Stimulated activated CD8-positive, alpha-beta memory T cell treated with anti-CD3 and anti-CD28 coated beads, Interleukin-15, amount 100 ng/mL, for 4 hours (primary cell): ENCODE data around the gene CNGA3.

Experiments
- DNase-seq, 2 donors: peaks; one replicate each; pipeline ENCODE4 v3.0.0-alpha.2; 2020; ENCODE audit warnings: low read depth in 2 of 2

The CNGA3 gene

DNA sequence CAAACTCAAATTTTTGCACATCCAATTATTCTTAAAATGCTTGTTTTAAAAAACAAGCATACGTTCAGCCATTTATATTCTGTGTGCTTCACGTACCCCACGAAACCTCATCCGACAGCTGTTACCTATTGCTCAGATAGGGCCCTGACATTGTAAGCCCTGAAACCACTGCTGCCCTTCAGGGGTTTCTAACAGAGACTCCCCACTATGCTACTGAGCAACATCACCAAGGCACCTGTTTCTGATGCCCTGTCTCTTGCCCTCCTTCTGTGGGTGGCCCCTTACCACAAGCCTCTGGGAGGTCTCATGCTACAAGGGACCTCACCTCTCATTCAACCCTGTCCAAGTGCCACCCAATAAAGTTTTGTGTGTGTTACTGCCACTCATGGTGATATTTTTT, 18.5 kb upstream of the CNGA3 start:
- no peak for DNase-seq

DNA sequence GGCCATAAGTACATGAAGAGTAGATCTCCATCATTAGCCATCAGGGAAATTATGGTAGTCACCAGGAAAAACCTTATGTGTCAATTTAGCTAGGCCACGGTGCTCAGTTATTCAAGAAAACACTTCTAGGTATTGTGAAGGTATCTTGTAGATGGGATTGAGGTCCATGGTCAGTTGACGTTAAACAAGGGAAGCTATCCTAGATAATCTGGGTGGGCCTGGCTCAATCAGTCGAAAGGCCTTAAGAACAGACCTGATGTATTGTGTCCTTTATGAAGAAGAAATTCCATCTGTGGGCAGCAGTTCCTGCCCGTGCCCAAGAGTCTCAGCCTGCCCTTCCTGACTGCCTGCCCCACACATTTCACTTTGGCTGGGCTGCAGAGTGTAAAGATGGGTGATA, 16.7 kb upstream of the CNGA3 start:
- no peak for DNase-seq

DNA sequence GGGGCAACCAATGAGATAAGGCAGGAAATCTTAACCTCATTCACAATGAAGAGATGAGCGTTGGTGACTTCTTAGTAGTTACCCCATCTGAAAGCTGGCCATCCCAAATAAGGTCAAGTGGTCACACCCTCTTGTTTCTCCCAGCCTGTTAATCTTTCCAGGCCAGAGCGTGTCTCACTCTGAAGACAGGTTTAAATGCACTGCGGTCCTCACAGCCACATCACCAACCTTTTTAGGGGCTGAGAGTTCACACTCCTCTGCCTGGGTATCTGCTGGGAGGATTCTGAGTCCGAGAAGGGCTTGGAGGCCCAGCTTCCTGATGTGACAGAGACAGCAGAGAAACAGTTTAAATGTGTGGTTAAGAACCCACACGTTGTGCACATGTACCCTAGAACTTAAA, 13.3 kb upstream of the CNGA3 start:
- DNase-seq: no peak

DNA sequence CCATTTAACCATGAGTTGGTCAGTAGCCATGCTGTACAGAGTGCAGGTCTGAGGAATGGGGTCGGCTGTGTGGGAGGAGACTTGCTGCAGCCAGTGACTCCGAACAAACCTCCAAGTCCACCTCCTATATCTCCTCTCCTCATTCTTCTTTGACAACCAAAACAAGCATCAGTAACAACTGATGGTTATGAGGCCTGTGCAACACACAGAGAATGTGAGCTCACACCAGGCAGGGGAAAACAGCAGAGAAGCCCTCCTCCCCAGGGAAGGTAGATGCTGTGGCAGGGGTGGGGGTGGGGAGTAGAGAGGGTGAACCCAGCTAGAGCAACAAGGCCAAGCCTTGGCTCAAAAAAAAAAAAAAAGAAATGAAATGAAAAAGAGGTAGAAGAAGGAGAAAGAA, 12.3 kb upstream of the CNGA3 start:
- no peak for DNase-seq

DNA sequence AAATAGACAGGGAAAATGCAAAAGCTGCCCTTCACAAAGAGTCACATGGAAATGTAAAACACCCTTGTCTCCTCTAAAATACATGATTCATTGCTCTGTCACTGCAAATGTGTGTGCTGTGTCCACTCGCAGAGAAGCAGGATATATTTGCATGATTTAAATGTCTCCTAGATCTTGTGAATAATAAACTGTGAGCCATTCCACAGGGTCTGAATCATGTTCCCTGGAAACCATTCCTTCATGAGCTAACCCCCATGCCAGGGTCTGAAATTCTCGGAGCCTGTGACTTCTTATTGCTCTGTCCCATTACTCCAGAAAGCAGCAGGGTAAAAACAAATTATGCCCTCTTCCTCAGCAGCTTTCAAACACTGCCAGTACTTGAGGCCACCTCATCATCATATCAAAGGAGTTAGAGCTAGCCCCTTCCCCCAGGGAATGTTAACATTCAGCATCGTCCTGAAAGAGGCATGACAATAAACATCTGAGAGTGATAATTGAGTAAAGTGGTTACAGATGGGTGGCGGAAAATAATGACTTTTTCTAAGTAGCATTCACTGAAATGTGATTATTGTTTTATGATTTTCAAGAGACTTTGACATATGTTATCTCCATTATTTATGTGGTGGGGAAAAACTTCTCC, 11.7 kb upstream of the CNGA3 start:
- no peak for DNase-seq

DNA sequence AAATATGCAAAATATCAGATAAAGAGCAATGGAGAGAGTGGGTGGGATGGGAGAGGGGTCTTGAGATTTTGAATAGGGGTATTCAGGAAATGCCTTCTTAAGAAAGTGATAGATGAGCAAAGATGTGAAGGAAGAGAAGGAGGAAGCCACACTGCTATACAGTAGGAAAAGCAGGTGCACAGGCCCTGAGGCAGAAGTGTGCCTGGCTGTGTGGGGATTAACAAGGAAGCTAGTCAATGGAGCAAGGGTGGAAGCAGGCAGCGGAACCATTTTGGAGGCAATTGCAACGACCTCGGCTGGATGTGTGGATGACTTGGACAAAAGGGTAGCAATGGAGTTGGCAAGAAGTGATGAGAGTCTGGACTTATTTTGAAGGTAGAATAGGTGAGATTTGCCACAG, 11.0 kb upstream of the CNGA3 start:
- DNase-seq: no peak

DNA sequence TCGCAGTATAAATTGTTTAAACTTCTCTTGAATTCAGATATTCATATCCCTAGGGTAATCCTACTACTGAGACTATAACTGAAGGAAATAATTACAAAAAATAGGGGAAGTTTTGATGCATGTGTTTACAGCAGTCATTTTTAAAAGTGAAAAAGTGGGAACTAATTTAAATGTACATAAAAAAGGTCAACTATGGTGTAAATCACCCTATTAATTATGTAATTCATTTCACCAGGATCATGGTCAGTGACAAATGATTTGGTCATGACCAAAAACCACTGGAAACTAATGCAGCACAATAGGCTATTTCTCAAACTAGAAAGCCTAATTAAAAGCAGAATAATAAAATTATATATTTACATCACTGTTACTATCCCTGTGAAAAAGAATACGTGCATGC, 5.0 kb upstream of the CNGA3 start:
- DNase-seq: no peak

DNA sequence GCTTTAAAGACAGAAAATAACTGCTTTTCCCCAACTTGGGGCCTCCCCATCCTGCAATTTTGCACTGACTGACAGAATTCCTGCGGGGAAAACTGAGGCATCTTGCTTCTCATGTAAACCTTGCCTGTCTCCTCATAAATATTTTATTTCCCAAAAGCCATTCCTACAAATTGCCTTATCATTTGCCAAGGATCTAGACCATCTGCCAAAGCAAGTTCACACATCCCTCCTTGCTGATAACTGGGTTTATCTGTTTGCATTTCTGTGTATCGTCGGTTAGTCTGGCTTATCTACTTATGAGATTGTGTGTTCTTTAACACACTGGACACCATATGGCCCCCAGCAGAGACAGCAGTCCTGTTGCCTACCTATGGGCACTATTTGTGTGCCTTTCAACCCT, 3.0 kb upstream of the CNGA3 start:
- DNase-seq: no peak

DNA sequence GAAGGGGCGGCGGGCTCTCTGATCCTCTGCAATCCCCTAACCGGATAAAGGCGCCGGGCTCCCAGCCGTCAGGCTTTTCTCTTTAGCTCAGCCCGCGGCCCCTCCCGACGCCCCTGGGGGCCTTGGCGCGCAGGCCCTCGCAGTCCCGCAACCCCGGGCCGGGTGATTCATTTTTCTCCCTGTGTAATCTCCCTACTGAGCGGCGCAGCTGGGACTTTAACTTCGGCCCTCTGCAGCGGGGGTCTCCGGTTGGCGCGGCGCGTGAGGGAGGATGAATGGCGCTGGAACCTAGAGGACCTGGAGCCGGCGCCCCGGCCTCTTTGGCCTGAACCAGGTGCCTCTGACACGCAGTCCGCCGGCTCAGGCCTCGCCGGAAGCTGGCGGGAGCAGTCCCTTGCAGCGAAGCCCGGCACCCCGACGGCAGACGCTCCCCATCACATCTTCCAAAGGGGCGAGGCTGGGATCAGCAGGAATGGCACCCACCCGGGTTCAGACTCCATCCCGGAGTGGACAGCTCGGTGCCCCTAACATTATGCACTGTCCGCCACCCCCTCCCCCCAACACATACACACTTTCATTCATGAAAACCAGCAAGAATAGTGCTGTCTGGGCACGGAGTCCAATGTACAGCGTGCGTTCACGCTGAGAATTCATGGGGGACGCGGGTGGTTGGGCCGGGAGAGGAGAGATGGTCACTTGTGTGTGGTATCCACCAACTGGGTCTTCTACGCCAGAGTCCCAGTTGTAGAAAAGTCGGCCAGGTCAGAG, 1.2 kb downstream of the CNGA3 start:
- no peak for DNase-seq

DNA sequence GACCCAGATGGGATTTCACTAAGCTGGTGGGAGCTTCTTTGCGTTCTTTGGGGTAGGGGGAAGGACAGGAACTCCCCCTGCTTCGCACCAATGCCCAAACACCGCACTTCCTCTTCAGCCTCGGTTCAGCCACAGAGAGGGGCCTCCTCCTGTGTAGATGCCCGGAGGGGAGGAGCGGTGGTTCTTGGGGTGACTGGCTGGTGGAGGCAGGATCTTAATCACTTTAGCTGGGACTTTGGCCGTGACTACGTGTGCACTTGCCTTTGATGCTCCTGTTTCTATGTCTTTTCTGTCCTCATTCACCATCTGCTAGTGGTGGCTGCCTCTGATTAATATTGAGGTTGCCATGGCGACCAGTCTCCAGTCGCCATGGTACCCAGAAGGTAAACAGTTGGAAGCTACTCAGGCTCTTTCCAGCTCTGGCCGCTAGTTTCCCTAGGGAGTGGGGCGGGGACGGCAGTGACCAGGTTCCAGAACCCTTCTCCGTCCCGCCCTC, 1.9 kb downstream of the CNGA3 start:
- no peak for DNase-seq

DNA sequence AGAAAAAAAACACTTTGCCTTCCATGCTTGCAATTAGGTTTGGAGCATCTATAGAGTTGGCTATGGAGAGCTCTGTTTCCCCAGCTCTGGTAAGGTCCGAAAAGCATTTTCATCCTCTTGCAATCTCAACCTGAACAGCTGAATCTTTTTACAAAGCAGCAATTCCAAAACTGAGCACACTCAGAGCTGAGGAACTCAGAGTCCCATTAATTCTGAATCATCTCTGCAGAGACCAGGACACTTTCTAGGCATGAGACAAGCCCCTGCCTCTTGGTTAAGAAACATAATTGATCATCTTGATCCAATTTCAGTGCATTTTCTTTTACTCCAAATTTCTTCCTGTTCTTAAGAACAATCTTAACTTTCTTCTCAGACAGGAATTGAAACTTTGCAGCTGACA, 4.2 kb downstream of the CNGA3 start:
- no peak for DNase-seq

DNA sequence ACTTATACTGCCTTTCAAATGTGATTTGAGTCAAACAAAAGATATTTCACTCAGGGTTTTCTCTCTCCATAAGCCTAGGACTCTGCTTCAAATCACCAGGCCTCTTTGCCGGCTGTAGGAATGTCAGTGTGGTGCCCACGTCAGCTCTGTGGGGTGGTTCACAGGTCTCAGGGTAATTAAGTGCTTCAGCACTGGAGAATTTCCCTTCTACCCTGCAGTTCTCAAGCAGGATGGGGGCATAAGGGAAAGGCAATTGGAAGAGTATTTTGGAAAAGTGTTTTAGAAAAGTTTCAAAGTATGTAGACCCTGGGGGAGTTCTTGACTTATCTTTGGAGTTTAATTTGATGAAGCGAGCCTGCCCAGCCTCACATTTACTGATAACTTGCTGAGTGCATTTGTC, 9.6 kb downstream of the CNGA3 start:
- DNase-seq: no peak

DNA sequence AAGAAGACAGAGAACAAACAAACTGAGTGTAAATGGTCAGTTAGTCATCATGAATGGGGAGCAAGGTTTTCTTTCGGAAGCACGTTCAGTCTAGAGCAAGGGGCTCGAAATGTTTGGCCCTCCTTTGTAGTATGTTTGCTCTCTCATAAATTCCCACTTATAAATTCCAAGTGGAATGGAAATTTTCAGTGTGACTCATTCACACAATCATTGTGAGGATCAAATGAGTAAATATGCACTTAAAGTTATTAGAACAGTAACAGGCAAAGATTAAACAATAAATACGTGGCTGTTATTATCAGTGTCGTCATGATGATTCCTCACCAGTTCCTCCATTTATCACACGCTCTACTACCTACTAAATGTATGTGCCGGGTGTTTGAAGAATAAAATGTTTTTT, 10.5 kb downstream of the CNGA3 start:
- no peak for DNase-seq

DNA sequence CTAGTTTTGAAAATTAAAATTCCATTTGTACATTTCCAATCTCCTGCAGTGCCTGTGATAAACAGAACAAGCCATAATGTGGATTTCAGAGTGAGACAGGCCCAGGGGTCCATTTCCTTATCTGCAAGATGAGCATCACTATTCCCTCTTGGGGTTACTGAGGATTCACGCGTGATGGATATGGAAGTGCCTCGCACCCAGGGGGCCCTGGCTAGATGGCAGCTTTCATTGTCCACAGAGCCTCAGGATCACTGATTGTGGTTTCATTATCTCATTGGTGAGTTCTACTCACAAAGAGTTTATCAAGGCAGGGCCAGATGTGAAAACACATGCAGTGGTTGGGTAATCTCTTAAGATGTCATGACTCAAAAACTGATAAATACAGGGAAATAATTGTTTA, 11.6 kb downstream of the CNGA3 start:
- DNase-seq: no peak

DNA sequence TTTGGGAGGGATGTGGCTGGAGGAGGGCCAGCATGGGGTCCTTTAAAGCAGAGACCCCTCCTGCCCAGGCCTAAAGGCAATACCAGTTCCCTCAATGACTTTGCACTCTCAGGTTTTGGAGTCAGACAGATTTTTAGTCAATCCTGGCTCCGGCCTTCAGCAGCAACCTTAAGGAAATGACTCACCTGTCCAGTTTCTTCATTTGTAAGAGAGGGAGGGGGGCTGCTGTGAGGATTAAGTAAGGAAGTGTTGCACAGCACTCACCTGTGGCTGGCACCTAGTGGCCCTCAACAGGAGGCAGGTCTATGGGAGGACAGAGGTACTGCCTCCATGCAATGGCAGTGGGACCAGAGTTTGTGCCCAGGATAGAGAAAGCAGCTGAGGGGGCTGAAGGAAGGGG, 13.7 kb downstream of the CNGA3 start:
- DNase-seq: no peak

DNA sequence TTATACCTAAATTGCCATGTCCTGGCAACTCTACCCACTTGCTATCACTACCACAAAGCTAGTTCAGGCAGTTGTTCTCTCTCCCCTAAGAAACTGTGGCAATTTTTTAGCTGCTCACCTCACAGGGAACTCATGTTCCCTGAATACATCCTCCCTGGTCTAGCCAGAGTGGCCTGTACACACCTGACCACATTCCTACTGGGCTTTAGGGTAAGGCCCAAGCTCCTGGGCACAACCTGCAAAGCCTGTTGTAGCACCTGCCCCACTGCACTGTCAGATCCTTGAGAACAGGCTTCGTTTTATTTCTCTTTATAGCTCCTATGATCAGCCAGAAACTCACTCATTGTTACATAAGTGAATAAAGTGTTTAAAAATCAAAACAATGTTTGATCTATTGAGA, 21.5 kb downstream of the CNGA3 start:
- no peak for DNase-seq

DNA sequence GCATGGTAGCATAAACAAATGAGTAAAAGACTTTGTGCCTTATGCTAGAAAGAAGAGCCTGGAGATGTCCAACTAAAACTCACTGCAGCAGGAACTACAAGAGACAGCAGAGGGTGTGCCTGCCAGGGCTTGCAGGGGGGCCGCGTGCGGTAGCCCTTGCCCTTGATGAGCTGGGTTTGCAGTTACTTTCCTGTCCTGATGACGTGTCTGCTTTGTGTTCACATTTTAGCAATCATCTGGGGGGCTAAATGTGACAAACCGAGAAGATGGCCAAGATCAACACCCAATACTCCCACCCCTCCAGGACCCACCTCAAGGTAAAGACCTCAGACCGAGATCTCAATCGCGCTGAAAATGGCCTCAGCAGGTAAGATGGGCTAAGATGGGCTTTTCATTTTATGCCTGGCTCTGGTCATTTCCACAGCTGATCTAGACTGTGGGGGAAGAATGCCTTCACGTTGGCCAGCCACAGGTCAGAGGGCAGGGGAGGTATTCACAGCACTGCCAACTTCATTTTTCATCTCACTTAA, 23.5 kb downstream of the CNGA3 start:
- no peak for DNase-seq

DNA sequence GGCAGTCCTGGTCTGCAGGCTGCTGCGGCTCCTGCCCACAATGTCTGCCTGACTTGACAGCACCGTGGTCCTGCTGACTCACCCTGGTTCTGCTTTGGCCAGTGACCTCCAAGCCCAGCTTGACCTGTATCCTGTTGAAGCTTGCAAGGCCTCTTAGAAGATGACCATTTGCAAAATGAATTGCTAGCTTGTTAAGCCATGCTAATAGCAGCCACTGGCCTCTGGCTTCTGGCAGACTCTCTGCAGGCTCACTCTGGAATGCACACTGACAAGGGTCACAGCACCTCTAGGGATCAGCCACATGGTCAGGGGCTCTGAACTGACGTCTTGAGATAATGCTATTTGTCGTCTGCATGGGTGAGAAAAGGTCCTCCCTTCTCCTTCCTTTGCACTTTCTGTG, 25.9 kb downstream of the CNGA3 start:
- no peak for DNase-seq

DNA sequence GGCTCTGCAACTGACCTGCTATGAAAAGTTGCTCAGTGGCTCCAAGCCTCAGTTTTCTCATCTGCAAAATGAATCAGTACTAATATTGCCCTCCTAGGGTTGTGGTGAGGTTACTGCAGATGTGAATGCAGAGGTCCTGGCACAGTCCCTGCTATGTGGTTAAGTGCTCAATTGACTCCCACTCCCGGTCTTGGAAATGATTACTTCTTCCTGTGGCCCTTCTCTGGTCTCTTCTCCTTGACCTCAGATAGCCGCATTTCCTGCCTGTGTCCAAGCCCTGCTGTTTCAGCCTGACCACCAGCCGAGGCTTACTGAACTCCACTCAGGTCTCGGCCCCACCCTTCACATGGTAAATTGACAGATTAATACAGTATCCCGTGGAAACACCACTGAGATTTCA, 26.3 kb downstream of the CNGA3 start:
- no peak for DNase-seq

DNA sequence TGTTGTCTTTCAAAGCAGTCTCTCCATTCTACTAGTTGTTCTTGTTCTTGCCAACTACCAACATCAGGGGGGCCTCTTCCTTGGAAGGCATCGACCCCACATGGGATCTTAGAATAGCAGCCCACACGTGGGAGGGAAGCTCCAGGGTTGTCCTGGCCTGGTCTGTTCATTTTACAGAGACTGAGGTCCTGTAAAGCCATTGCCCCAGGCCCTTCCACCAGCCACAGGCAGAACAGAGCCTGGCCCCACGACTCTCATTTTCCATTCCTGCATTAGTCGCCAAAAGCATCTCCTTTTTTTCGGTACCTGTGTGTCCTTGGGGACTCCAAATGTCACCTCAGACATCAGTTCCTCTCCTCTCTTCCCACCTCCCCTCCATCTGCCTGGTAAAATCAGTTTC, 28.0 kb downstream of the CNGA3 start:
- no peak for DNase-seq

DNA sequence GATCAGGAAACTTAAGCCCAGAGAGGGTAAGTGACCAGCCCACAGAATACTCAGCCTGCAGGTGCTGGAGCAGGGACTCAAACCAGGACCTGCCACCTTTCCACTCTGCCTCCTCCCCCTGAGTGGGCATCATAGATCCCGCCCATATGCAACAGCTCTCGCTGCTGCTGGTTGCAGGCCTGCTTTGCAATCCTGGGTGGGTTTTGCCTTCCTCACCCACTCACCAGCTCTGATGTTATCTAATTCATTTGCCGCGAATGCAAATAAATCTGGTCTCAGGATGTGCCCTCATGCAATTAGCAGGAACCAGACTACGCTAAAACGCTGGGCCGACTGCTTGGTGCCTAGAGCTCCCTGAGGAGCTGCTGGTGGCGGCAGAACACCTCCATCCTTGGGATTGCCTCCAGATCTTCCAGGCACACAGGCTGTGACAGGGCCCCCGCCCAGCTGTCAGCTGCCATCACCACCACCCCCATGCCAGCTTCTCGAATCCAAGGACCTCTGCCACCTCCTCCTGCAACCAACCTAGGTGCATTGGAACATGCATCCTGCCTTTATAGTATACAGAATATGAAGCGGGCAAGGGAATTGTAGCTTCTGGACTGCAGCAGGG, 28.8 kb downstream of the CNGA3 start:
- no peak for DNase-seq

DNA sequence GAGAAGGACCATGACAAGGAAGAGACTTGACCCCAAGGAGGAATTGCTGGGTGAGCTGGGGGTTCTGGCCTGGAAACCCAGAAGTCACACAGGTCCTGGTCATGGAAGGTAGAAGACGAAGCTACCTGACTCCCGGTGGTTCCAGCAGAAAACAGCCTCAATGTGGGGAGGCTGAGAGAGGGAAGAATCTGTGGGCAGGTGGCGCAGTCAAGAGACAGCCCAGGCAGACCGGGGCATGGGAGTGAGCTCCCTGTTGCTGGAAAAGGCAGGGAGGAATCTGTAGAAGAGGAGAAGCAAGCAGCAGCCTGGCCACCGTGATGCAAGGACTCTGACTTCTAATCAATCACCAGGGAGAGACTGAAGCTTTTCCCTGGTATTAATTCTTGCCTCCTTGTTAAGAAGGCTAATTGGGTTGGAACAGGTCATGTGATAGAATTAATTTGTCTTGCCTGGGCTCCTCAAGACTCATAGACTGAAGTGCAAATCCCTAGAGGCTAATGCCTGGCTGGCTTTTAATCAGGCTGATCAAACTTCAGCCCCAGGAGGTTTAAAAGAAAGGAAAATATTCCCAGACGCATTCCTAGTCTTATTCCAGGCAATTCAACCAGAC, 30.1 kb downstream of the CNGA3 start:
- DNase-seq: no peak

DNA sequence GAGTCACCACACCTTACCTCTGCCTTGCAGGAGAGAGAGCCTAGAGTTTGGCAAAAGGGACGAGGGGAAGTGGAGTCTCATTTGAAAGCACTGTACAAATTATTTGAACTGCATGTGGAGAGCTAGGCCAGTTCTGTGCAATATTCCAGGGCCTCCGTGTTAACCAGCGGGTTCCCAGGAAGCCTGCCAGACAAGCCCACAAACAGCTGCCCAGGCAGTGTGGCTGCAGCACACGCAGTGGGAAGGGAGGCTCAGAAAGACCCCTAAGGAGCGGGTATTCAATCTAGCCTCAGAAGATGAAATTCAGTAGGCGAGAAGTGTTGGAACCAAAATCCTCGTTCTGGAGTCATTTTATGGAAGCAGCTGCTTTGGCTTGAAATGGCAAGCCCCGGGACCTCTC, 30.7 kb downstream of the CNGA3 start:
- no peak for DNase-seq
